PFSK-1 (cell line): ENCODE results near the gene RIPK4.

Experiments
- FOXP2 ChIP-seq: optimal IDR thresholded peaks from 2 replicates; pipeline ENCODE3; 2011; ENCODE audit warnings: borderline replicate concordance, control low read depth, inconsistent platforms; ENCODE audit not compliant: insufficient read depth; ENCODE audit errors: extremely low read length, extremely low read depth
- POLR2AphosphoS5 ChIP-seq: IDR thresholded peaks from 2 replicates; pipeline ENCODE4 v1.6.1; 2012; ENCODE audit warnings: low read depth, mild to moderate bottlenecking, control low read depth, low read length, moderate library complexity
- SIN3A ChIP-seq: IDR thresholded peaks from 2 replicates; pipeline ENCODE4 v1.6.1; 2012; ENCODE audit warnings: mild to moderate bottlenecking, low read length, moderate library complexity, borderline replicate concordance; ENCODE audit not compliant: insufficient read depth
- TAF1 ChIP-seq: IDR thresholded peaks from 2 replicates; pipeline ENCODE4 v1.6.1; 2012; ENCODE audit warnings: low read length, control low read depth, borderline replicate concordance; ENCODE audit not compliant: insufficient read depth
- TF ChIP-seq, protein P1 (sequence below), 2 experiments: IDR thresholded peaks; 2 replicates each; pipeline versions ENCODE4 v1.6.1 to v1.8.0; 2011 to 2012; ENCODE audit warnings: low read depth in 2 of 2, low read length in 2 of 2, control low read depth in 1 of 2, inconsistent platforms in 1 of 2, mild to moderate bottlenecking in 1 of 2, moderate library complexity in 1 of 2; ENCODE audit not compliant: insufficient read depth in 1 of 2

The RIPK4 gene

DNA sequence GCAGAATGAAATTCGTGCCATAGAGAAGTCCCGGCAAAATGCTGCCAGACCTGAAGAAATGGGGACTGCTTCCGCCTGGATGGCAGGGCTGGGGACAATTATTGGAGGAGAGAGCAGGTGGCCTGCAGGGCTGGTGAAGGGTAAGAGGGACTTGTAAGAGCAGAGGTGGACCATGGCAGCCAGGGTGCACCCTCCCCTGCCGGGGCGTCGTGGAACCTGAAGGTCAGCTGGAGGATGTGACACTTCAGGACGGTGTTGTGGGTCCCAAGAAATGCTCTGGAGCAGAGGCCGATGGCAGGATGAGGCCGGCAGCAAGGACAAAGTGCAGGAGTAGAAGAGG, 40.3 kb downstream of the RIPK4 start:
- TF ChIP-seq FOXP2 (no peak), POLR2AphosphoS5 (no peak), TAF1 (no peak), SIN3A (no peak)
- TF ChIP-seq, protein P1, sequence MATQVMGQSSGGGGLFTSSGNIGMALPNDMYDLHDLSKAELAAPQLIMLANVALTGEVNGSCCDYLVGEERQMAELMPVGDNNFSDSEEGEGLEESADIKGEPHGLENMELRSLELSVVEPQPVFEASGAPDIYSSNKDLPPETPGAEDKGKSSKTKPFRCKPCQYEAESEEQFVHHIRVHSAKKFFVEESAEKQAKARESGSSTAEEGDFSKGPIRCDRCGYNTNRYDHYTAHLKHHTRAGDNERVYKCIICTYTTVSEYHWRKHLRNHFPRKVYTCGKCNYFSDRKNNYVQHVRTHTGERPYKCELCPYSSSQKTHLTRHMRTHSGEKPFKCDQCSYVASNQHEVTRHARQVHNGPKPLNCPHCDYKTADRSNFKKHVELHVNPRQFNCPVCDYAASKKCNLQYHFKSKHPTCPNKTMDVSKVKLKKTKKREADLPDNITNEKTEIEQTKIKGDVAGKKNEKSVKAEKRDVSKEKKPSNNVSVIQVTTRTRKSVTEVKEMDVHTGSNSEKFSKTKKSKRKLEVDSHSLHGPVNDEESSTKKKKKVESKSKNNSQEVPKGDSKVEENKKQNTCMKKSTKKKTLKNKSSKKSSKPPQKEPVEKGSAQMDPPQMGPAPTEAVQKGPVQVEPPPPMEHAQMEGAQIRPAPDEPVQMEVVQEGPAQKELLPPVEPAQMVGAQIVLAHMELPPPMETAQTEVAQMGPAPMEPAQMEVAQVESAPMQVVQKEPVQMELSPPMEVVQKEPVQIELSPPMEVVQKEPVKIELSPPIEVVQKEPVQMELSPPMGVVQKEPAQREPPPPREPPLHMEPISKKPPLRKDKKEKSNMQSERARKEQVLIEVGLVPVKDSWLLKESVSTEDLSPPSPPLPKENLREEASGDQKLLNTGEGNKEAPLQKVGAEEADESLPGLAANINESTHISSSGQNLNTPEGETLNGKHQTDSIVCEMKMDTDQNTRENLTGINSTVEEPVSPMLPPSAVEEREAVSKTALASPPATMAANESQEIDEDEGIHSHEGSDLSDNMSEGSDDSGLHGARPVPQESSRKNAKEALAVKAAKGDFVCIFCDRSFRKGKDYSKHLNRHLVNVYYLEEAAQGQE (IDR thresholded peaks at IDR 0.05; ENCODE audit: insufficient read depth in 1 of 2, low read depth in 2 of 2, low read length in 2 of 2), result no peak

DNA sequence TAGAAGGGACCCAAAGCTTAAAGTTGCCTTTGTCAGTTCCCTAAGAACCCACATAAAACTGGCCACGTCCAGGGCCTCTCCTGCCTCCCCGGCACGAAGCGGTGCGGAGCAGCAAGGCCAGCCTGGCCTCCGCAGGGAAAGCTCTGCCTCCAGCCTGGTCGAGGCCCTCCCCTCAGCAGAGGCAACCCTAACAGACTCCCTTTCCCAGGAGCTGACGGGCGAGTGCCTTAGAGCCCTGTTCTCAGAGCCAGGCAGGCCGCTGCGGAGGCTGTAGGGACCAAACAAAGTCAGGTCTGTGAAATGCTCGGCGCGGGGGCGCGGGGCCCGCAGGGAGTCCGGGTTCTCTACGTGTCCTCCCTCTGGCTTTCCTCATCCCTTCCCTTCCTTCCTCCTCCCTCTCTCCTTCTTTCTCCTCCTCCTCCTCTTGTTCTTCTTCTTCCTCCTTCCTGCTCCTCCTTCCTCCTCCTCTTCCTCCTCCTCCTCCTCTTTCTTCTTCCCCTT, 40.7 kb downstream of the RIPK4 start:
- TF ChIP-seq SIN3A (no peak), FOXP2 (no peak), POLR2AphosphoS5 (no peak), TAF1 (no peak)
- TF ChIP-seq, protein P1 (IDR thresholded peaks at IDR 0.05; ENCODE audit: insufficient read depth in 1 of 2, low read depth in 2 of 2, low read length in 2 of 2), result no peak

DNA sequence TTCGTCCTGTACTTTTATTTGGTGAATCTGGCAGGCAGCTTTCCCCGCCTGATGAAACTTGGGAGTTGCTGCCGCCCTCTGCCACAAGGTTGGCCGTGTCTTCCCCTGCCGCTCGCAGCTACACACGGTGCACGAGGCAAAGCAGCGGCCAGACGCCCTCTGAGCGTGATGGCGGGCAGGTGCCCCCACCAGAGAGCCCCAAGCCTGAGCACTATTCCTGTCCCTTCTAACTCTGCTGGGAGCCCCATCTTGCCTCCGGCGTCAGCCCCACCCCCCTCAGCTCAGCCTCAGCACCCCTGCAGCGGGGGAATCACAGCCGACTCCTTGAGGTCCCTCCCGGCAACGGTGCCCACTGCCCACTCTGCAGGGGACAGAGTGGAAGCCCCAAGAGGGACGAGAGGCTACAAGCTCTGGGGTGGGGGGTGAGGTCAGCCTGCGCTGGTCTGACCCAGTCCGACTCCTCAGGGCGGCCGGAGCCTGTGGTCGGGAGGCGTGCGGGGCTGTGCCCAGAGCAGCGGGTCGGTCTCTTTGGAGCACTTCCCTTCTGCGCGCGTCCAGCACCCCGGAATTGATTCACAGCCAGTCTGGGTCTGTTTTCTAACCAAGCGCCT, 41.3 kb downstream of the RIPK4 start:
- TF ChIP-seq, protein P1 (IDR thresholded peaks at IDR 0.05; ENCODE audit: insufficient read depth in 1 of 2, low read depth in 2 of 2, low read length in 2 of 2), result no peak
- TF ChIP-seq TAF1 (no peak), FOXP2 (no peak), POLR2AphosphoS5 (no peak), SIN3A (no peak)

DNA sequence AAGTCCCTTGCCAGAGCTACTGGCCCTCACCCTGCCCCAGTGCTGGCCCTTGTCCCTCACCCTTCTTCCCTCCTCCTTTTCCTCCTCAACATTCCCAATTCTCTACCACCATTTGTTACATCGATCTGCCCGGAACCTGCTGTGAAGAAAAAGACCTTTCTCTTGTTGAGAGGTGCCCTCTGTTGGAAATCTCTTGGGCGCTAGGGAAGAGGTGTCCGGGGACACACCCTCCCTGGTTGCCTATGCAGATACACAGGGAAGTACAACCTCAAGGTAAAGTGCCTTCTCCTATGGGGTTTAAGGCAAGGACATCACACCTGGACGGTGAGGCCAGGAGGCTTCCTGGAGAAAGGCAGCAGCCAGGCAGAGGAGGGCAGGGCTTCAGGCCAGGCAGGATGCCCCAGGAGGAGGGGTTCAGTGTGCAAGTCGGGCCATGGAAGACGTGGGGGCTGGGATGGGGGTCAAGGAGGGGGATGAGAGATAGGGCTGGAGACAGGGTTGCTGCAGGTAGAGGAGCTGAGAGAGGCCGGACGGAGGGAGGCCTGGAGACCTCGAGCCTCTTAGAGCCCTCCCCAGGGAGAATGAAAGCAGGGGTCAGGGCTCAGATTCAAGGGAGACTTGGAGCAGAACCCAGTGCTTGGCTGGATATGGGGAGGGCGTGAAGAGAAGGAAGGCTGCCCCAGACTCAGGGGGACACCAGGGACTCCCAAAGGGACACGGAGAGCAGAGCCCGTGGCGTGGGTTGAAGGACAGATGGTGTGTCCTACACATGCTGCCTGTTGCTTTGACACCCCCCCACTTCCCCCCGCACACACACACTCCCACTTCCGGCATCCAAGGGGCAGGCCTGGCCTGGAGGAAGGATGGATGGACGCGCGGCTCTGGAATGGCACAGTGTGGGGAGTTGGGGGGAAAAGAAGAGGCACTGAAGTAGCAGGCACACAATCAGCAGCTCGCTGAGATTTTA, 44.5 kb downstream of the RIPK4 start:
- no peak for TF ChIP-seq POLR2AphosphoS5
- no peak for TF ChIP-seq SIN3A
- TF ChIP-seq, protein P1 (IDR thresholded peaks at IDR 0.05; ENCODE audit: insufficient read depth in 1 of 2, low read depth in 2 of 2, low read length in 2 of 2), result no peak
- TF ChIP-seq TAF1, result no peak
- no peak for TF ChIP-seq FOXP2
